Neural cell (in vitro differentiated cells): Measurements from ENCODE around the gene PICALM. TPM values are rescaled to one million over a fixed set of nuclear protein-coding genes. Genes with fewer than 3 reads are reported as not detected.

Source experiments
- H2AFZ ChIP-seq: fragments of 200-600, 300-800 bp; sonication (generic), shearing (Covaris generic); 2 replicates; pipeline ENCODE4 v1.6.0; 2014; ENCODE audit warnings: low read depth, mild to moderate bottlenecking, antibody characterized with exemption, low read length, moderate library complexity
- H3F3A ChIP-seq: fragments of 200-600 bp; shearing (Covaris generic); 2 replicates; pipeline ENCODE4 v1.6.1; 2016; ENCODE audit warnings: mild to moderate bottlenecking, moderate library complexity, mixed read lengths, antibody characterized with exemption, low read length; ENCODE audit not compliant: insufficient read depth, poor library complexity, severe bottlenecking
- H3K27ac ChIP-seq: fragments of 200-600, 300-800 bp; sonication (generic), shearing (Covaris generic); 2 replicates; pipeline ENCODE4 v1.5.1; 2014; ENCODE audit warnings: mild to moderate bottlenecking, low read length, moderate library complexity
- H3K27me3 ChIP-seq: fragments of 300-800, 200-600 bp; sonication (generic), shearing (Covaris generic); 2 replicates; pipeline ENCODE4 v1.6.0; 2014; ENCODE audit warnings: mild to moderate bottlenecking, low read depth, low read length, moderate library complexity; ENCODE audit not compliant: insufficient read depth
- H3K36me3 ChIP-seq: fragments of 300-800, 200-600 bp; sonication (generic), shearing (Covaris generic); 2 replicates; pipeline ENCODE4 v1.5.1; 2014; ENCODE audit warnings: mild to moderate bottlenecking, antibody characterized with exemption, low read length, moderate library complexity; ENCODE audit not compliant: insufficient read depth
- H3K4me2 ChIP-seq: fragments of 300-800, 200-600 bp; sonication (generic), shearing (Covaris generic); 2 replicates; pipeline ENCODE4 v1.6.0; 2014; ENCODE audit warnings: mild to moderate bottlenecking, low read length
- H3K4me3 ChIP-seq: fragments of 300-800, 200-600 bp; sonication (generic), shearing (Covaris generic); 2 replicates; pipeline ENCODE4 v1.5.1; 2014; ENCODE audit warnings: mild to moderate bottlenecking, low read length, moderate library complexity
- H3K79me2 ChIP-seq: fragments of 200-600 bp; shearing (Covaris generic); replicated peaks from 2 replicates; pipeline ENCODE4 v1.6.0; 2014; ENCODE audit warnings: mild to moderate bottlenecking, low read length, moderate library complexity; ENCODE audit not compliant: insufficient read depth
- H3K9ac ChIP-seq: fragments of 300-800, 200-600 bp; sonication (generic), shearing (Covaris generic); 2 replicates; pipeline ENCODE4 v1.6.1; 2016; ENCODE audit warnings: mild to moderate bottlenecking, low read length, mixed read lengths
- H3K9me2 ChIP-seq: fragments of 200-600 bp; shearing (Covaris generic); 2 replicates; pipeline ENCODE4 v1.6.1; 2016; ENCODE audit warnings: mild to moderate bottlenecking, low read length, mixed read lengths; ENCODE audit not compliant: insufficient read depth
- H3K9me3 ChIP-seq: fragments of 200-600, 300-800 bp; sonication (generic), shearing (Covaris generic); 2 replicates; pipeline ENCODE4 v1.6.1; 2016; ENCODE audit warnings: mild to moderate bottlenecking, mixed run types, low read length, moderate library complexity, mixed read lengths
- H4K20me1 ChIP-seq: fragments of 200-600 bp; shearing (Covaris generic); 2 replicates; pipeline ENCODE4 v1.6.1; 2016; ENCODE audit warnings: mild to moderate bottlenecking, mixed run types; ENCODE audit not compliant: insufficient read depth
- EP300 ChIP-seq: fragments of 450-650 bp; conservative IDR thresholded peaks from 2 replicates; pipeline ENCODE4 v1.6.1; 2014; ENCODE audit warnings: antibody characterized with exemption, mild to moderate bottlenecking, moderate library complexity; ENCODE audit not compliant: poor library complexity, severe bottlenecking
- EZH2 ChIP-seq: fragments of 200-600, 300-800 bp; shearing (Covaris generic), sonication (generic); IDR thresholded peaks from 2 replicates; pipeline ENCODE4 v1.6.1; 2014; ENCODE audit warnings: antibody characterized with exemption, low read length, borderline replicate concordance, mild to moderate bottlenecking; ENCODE audit not compliant: insufficient read depth, poor library complexity, severe bottlenecking
- MXI1 ChIP-seq: fragments of 450-650 bp; conservative IDR thresholded peaks from 2 replicates; pipeline ENCODE4 v1.6.1; 2014; ENCODE audit warnings: antibody characterized with exemption, mild to moderate bottlenecking; ENCODE audit not compliant: poor library complexity, severe bottlenecking
- POLR2AphosphoS5 ChIP-seq: IDR thresholded peaks from 2 replicates; pipeline ENCODE4 v1.6.1; 2012
- RAD21 ChIP-seq: fragments of 450-650 bp; conservative IDR thresholded peaks from 2 replicates; pipeline ENCODE4 v1.6.1; 2014; ENCODE audit warnings: antibody characterized with exemption, mild to moderate bottlenecking, moderate library complexity
- SMC3 ChIP-seq: fragments of 450-650 bp; conservative IDR thresholded peaks from 2 replicates; pipeline ENCODE4 v1.6.1; 2014; ENCODE audit warnings: antibody characterized with exemption, mild to moderate bottlenecking, moderate library complexity; ENCODE audit not compliant: poor library complexity
- TAF1 ChIP-seq: IDR thresholded peaks from 2 replicates; pipeline ENCODE4 v1.6.1; 2012; ENCODE audit warnings: low read depth
- polyA plus RNA-seq: library from polyadenylated mRNA; depleted of rRNA; stranded (reverse); fragments of >200 nt; gene quantifications from 2 replicates; pipeline ENCODE4 v1.2.3, GENCODE V29; 2014
- TF ChIP-seq, protein P1 (sequence below): IDR thresholded peaks from 2 replicates; pipeline ENCODE4 v1.6.1; 2012; ENCODE audit warnings: borderline replicate concordance
- TF ChIP-seq, protein P2 (sequence below): fragments of 450-650 bp; IDR thresholded peaks from 2 replicates; pipeline ENCODE4 v1.5.1; 2014; ENCODE audit warnings: antibody characterized with exemption, mild to moderate bottlenecking, moderate library complexity; ENCODE audit not compliant: poor library complexity, severe bottlenecking

The PICALM gene
- polyA plus RNA-seq, 1 donor from 2014 or later = 161 TPM

DNA sequence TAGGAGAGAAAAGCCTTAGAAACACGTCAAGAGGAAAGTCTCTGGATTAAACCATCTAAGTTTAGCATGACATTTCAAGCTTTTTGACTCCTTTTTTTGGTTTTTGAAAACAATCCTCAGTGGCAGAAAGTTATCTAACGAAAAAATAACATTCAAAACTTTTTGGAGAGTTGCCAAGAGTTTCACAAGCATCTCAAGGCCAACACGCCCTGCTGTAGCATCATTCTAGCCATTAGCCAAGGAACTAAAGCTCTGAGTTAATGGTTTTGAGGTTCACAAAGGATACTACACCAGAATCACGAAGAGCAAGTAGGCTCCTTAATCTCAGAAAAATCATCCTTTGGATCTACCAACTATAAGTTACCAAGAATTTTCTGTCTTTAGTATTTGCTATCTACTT lies 94.8 kb downstream of the PICALM start:
- Histone ChIP-seq H3K27me3 (no peaks in the 10 kb centered on the region), H3K36me3 (peaks cover 9% of the 10 kb centered on the region), H3K4me3 (no peak overlapping the region), H4K20me1 (no peaks in the 10 kb centered on the region), H3K27ac (no peak overlapping the region), H3K9ac (no peak overlapping the region), H3K9me3 (no peaks in the 10 kb centered on the region), H2AFZ (no peak overlapping the region), H3K9me2 (no peaks in the 10 kb centered on the region), H3K79me2 (no peaks in the 10 kb centered on the region), H3K4me2 (no peak overlapping the region), H3F3A (no peaks in the 10 kb centered on the region)
- TF ChIP-seq SMC3 = no peak
- TF ChIP-seq MXI1 = no peak
- TF ChIP-seq, protein P1, sequence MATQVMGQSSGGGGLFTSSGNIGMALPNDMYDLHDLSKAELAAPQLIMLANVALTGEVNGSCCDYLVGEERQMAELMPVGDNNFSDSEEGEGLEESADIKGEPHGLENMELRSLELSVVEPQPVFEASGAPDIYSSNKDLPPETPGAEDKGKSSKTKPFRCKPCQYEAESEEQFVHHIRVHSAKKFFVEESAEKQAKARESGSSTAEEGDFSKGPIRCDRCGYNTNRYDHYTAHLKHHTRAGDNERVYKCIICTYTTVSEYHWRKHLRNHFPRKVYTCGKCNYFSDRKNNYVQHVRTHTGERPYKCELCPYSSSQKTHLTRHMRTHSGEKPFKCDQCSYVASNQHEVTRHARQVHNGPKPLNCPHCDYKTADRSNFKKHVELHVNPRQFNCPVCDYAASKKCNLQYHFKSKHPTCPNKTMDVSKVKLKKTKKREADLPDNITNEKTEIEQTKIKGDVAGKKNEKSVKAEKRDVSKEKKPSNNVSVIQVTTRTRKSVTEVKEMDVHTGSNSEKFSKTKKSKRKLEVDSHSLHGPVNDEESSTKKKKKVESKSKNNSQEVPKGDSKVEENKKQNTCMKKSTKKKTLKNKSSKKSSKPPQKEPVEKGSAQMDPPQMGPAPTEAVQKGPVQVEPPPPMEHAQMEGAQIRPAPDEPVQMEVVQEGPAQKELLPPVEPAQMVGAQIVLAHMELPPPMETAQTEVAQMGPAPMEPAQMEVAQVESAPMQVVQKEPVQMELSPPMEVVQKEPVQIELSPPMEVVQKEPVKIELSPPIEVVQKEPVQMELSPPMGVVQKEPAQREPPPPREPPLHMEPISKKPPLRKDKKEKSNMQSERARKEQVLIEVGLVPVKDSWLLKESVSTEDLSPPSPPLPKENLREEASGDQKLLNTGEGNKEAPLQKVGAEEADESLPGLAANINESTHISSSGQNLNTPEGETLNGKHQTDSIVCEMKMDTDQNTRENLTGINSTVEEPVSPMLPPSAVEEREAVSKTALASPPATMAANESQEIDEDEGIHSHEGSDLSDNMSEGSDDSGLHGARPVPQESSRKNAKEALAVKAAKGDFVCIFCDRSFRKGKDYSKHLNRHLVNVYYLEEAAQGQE = no peak
- TF ChIP-seq EP300 = no peak
- TF ChIP-seq, protein P2, sequence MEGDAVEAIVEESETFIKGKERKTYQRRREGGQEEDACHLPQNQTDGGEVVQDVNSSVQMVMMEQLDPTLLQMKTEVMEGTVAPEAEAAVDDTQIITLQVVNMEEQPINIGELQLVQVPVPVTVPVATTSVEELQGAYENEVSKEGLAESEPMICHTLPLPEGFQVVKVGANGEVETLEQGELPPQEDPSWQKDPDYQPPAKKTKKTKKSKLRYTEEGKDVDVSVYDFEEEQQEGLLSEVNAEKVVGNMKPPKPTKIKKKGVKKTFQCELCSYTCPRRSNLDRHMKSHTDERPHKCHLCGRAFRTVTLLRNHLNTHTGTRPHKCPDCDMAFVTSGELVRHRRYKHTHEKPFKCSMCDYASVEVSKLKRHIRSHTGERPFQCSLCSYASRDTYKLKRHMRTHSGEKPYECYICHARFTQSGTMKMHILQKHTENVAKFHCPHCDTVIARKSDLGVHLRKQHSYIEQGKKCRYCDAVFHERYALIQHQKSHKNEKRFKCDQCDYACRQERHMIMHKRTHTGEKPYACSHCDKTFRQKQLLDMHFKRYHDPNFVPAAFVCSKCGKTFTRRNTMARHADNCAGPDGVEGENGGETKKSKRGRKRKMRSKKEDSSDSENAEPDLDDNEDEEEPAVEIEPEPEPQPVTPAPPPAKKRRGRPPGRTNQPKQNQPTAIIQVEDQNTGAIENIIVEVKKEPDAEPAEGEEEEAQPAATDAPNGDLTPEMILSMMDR = no peak
- no peak for TF ChIP-seq POLR2AphosphoS5
- TF ChIP-seq TAF1 = no peak
- TF ChIP-seq RAD21 = no peak
- TF ChIP-seq EZH2 = no peak

DNA sequence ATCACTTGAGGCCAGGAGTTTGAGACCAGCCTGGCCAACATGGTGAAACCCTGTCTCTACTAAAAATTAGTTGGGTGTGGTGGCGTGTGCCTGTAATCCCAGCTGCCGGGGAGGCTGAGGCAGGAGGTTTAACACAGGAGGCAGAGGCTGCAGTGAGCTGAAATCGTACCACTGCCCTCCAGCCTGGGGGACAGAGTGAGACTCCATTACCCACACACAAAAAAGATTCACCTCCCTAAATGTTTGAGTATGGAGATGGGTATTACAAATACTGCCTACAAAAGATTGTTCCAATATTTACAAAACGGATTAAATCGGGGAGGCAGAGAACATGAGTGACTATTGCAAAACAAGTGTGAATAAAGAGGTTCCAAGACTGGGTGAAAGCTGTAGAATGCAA lies 98.3 kb downstream of the PICALM start:
- Histone ChIP-seq H3K9ac (no peak overlapping the region), H3K9me2 (no peaks in the 10 kb centered on the region), H3K79me2 (no peaks in the 10 kb centered on the region), H3K4me3 (no peak overlapping the region), H4K20me1 (no peaks in the 10 kb centered on the region), H2AFZ (no peak overlapping the region), H3K9me3 (no peaks in the 10 kb centered on the region), H3F3A (no peaks in the 10 kb centered on the region), H3K36me3 (peaks cover 9% of the 10 kb centered on the region), H3K4me2 (no peak overlapping the region), H3K27ac (no peak overlapping the region), H3K27me3 (no peaks in the 10 kb centered on the region)
- no peak for TF ChIP-seq RAD21
- no peak for TF ChIP-seq POLR2AphosphoS5
- no peak for TF ChIP-seq EP300
- no peak for TF ChIP-seq TAF1
- TF ChIP-seq MXI1 = no peak
- TF ChIP-seq SMC3 = no peak
- TF ChIP-seq, protein P1 = no peak
- TF ChIP-seq EZH2 = no peak
- TF ChIP-seq, protein P2 = no peak
